NCI-H2227 treated with DMSO at 0.1 percent for 48 hours (cell line): ENCODE data around the gene CADPS2.

Experiments used
- DNase-seq: peaks from one replicate; lab custom pipeline; 2025; lab: John Stamatoyannopoulos, UW

The CADPS2 gene

DNA sequence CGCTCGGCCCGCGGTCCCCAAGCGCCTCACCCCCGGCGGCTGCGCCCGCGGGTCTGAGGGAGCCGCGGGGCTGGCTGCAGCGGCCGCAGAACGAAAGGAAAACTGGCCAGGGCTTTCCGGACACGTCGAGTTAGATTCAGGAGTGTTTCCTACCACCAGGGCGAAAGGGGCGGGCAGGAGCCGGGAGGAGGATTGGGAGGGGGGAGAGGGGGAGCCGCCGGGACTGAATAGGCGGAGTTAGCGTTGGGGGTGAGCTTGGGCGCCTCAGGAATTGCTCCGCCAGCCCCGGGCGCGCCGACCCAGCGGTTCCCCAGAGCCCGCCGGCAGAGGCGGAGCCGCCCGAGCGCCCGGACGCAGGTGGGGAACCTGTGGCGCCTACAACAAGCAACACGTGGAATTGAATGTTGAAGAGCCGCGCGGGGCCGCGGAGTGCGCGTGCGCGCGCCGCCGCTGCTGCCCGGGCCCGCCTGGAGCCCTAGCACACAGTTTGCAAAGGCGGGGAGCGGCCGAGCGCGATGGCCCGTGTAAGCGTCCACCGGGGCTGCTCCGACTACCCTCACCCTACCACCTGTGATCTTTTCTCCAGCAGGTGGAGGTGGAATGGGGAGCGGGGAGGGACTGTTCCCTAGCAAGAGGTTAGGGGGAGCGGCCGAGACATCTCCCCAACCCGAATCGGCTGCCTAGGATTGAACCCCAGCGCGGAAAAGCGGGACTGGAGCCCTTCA is at the start of gene CADPS2:
CADPS2 (minus strand) TSS at position 104 of the 725 bp plus-strand sequence. CDS start 123 bp downstream, outside the sequence.
- DNase-seq: peak; percentile 29

DNA sequence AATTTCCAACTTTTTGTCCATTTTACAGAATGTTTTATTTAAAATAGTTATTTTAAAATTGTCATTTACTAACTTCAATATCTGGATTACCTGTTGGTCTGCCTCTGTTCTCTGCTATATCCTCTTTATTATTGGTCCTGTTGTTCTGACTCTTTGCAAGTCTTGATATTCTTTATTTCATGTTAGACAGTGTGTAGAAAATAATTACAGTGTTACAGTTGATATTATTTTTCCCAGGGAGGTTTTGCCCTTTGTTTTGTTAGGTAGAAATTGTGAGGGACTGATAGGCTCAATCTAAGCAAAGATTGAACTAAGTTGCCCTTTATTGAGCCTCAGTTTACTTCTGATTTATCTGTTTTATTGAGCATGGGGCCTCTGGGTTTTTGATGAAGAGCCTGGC is 49.4 kb upstream of the CADPS2 start:
- DNase-seq: no peak

DNA sequence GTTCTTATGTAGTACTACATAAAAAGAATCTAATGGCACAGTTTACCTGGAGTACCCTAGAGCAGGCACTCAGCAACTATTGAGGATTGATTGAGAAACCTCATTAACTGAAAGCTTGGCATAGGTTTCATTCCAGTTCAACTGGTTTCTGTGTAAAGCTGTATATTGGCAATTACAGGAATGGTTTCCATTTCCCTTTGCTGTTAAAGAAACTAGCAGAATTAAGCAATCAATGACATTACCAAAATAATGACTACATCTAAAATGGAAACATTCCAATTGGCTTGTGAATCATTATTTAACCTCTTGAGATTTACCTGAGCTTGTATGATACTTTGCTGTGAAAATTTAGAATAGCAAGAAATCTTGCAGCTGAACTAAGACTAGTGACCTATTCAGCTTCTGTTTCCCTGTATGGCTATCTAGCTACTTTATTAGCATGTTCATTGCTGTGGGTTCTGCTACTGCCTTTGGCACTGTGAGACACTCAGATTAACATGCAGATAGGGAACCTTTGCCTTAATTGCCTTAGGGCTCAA is 33.5 kb upstream of the CADPS2 start:
- DNase-seq: no peak

DNA sequence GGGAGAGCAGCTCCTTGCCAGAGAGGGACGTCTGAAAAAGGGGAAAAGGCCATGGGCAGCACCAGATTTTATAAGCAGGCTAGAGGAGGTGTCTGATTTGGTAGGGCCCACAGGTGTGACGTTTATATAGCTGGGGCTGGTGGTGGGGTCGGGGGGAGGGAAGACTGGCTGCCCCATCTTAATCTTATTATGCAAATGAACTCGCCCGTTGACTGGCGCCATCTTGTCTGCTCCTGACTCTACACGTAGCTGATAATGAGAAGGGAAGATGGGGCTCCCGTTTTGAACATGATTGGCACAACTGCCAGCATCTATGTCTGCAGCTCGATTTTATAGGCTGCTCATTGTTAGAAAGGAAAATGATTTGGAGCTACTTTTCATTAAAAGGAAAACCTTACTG is 28.6 kb upstream of the CADPS2 start:
- DNase-seq: peak; percentile 16

DNA sequence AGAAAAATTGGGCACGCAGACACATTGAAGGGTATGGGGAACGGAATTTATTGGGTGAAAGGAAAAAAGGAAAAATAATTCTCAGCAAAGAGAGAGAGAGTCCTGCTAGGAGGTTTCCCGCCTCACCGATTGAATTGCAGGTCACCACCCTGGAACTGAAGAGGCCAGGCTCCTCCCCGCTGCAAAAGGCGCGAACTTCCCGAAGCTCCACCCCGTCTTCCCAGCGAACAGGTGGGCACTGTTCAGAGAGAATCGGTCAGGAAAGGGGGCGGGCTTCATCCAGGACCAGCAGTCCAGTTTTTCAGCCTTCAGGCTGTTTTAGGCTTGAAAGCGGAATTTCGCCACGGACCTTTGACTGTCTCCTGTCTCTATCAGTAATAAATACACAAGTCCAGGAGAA is 27.3 kb upstream of the CADPS2 start:
- peak; percentile 18 for DNase-seq

DNA sequence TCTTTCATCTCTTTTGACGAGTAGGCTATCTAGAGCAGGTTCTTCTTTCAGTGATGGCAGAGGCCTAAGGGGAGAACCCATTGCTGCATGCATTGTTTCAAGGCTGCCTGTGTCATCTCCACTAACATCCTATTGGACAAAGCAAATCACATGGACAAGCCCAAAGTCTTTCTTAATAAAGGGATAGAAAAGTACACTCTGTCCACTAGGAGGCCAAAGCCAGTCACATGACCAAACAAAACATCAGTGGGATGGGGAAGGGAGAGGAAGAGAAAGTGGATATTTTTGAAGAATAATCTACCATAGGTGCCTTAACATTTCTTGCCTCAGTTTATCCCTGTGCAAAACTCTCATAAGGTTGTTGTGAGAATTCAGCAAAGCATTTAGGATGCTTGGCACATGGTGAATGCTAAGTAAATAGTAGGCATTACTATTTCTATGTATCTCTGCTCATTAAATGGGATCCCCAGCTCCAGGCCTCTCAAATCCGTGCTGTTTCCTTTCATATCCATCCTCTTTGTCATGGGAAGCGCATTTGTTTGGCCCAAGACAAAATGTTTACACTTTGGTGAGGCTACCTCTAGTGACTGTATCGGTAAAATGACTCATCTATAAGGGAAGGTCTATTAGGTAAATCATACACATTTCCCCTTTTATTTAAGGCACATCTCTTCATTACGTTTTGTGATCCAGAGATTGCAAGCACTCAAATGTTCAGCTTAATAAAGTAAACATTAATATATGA is 16.7 kb upstream of the CADPS2 start:
- DNase-seq: no peak

DNA sequence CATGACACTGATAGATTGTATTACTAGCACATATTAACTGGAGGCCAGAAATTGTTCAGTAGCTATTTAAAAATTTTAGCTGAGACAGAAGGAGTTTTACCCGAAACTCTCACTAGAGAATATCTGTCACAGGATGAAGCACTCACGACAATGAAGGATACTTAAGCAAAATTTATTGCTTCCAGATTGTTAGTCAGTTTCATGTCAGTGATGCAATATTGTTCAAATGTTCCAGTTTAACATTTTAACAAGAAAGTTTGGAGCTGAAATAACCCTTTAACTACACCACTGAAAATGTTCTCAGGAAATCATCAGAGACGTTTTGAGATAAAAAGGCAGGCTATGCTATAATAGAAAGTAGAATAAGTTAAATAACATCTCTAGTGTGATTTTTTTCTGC is 15.0 kb upstream of the CADPS2 start:
- DNase-seq: no peak

DNA sequence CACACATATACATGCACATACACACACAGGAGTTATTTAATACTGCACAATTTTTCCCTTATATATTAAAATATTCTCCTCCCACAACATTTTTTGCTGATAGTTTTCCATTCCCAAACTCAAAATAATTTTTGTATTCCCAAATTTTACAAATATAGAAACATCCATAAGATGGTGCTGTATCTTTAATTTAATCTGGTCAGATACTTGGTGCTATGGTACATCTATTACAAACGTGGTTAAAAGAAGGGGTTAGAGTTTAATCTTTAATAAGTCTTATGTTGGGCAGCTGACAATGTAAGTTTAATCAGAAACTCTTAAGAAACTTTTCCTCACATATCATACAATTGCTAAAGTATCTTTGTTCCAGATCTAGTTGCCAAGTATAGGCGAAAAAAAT is 10.2 kb upstream of the CADPS2 start:
- no peak for DNase-seq

DNA sequence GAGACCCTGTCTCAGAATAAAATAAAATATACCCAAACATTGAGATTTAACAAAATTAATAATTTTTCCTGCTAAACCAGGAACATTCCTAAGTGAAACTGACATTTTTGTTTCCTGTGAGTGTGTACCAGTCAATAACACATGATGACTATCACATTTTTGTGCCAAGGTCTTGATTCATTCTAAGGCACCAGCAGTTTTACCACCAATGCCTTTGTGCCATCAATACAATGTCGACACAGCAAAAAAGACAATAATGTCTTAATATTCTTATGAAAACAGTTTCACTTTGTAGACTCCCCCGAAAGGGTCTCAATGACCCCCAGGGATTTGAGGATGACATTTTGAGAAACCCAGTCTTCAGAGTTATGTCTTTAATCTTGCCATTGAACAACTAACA is 7.2 kb upstream of the CADPS2 start:
- no peak for DNase-seq

DNA sequence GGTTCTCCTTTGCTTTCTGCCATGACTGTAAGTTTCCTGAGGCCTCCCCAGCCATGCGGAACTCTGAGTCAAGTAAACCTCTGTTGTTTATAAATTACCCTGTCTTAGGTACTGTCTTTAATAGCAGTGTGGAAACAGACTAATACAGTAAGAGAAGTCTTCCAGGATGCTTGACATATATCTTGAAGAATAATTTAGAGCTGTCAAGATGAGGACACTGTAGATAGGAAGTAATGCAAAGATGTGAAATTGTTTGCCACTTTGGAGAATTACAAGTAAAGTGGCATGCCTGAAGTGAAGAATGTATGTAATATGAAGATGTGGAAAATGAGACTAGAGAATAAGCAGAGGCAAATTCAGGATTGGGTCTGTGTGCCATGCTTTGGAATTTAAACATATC is 2.9 kb upstream of the CADPS2 start:
- DNase-seq: no peak

DNA sequence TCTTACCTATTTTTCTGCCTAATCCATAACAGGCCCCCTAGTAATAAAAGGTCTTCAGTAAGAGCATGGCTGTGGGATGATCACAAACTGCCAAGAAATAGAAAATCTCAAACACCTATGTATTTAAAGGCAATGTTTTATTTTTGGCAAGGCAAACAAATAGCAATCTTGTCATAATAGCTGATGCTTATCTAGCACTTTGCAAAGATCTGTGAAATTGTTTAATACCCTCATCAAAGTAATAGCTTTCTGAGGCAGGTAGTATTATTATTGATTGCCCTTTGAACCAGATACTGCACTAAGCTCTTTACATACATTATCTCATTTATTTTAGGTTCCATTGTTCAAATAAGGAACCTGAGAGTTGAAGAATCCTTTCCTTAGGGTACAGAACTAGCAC is 1.6 kb upstream of the CADPS2 start:
- DNase-seq: no peak

DNA sequence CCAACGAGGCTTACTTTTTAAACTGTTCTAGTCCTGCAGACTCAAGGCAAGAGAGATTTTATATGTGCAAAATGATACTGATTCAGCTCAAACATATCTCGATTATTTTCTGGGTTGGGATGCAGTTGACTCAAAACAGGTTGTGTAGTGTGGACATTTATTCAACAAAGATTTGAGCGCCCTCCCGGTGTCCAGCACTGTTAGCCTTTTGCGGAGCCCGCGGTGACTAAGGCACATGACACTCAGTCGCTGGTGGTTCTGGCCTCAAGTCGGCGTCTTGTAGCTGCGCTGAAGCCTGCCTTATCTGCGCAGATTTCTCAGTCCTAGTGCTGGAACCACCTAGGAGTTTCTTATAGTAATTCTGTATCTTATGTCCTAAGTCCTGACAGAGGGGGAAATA is 938 bp upstream of the CADPS2 start:
- DNase-seq: no peak

DNA sequence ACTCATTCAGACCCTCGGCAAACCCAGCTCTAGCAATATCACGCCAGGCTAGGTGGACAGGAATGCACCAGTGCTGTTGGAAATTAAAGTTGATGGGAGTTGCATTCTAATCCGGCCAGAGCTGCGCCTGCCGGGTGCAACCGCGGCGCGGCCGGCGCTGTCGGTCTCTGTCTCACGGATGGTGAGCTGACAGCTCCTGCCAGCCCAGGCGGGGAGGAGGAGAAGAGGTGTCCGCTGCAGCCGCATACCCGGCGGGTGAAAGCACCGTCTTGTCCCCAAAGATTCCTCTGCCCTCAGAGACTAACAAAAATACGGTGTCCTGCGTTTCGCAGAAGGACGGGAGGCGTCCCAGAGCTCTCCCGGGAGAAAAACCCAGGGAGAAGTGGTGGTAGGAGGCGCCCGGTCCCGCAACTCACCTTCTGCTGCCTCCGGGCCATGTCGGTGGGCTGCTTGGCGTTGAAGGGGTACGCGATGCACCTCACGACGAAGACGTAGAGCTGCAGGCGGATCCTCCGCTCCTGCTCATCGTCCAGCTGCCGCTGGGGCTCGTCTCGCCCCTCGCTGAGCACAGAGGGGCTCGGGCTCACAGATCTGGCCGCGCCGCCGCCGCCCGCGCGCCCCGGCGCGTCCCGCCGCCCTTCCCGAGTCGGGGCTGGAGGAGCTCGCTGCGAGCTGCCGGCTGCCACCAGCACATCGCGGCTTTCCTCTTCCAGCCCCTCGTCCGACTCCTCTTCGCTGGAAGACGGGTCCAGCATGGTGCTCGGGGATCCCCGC is 490 bp downstream of the CADPS2 start:
- DNase-seq: no peak

DNA sequence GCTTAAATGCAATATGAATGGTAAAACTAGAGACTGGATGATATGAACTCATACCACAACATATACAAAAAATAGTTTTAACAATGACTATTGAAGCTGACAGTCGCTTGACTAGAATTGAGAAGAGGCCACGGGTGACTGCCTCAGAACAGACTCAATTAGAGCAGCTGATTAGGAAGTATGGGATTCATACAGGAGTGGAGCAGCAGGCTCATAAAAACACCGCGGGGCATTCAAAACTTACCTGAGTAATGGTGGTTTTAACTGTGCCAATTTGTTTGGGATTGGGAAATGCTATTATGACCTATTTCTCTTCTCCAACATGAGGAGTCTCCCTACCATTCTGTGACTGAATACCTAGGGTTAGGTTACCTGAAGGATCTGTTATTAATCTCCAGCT is 2.1 kb downstream of the CADPS2 start:
- no peak for DNase-seq

DNA sequence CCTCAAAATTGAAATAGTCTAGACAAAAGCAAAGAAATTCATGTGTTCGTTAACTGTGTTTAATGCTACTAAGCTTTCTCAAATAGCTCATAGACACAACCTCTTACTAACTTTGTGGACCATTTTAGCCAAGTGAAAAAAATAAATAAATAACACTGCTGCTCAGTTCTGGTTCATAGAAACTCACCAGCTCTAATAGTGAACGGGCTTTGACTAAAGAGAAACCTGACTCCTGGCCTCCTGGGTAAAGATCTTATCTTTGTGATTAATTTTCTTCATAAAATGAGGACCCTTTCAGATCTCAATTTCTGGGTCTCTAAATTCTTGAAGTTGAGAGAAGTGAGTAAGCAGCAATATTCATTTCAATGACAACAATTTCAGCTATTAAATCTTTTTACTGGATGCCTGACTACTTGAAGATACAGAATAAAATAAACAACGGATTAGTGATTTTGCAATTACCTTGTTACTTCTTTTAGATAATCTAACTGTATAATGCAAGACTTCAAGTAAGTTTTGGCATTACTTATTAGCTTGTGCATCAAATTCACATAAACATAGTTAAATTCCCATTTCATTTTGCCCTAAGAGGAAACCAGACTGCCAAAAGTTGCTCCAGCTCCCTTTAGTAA is 3.1 kb downstream of the CADPS2 start:
- no peak for DNase-seq

DNA sequence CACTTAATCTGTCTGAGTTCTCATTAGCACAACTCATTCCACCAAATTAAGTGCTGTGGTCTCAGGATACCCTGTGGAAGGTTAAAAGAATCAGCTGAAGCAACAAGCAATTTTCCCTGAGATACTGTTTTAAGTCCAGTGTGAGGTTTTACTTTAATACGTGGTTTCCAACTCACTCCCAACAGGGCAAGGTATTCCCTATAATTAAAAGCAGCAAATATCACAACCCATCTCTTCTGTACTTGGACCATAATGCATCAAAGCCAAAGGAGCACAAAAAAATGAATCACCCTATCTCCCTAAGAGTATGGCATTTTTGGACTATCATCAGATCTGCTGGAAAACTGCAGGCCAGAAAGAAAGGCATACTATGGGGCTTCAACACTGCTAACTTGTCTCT is 4.9 kb downstream of the CADPS2 start:
- no peak for DNase-seq

DNA sequence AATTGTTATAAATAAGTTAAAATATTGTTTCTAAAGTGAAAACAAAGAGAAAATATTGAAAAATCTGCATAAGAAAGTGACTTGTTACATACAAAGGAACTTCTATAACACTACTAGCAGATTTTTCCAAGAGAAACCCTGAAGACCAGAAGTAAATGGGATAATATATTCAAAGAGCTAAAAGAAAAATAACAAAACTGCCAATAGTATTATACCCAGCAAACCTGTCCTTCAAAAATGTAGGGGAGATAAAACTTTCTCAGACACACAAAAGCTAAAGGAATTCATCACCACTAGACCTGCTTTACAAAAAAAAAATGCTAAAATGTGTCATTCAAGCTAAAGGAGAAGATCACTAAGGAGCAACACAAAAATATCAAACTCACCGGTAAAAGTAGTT is 17.0 kb downstream of the CADPS2 start:
- no peak for DNase-seq

DNA sequence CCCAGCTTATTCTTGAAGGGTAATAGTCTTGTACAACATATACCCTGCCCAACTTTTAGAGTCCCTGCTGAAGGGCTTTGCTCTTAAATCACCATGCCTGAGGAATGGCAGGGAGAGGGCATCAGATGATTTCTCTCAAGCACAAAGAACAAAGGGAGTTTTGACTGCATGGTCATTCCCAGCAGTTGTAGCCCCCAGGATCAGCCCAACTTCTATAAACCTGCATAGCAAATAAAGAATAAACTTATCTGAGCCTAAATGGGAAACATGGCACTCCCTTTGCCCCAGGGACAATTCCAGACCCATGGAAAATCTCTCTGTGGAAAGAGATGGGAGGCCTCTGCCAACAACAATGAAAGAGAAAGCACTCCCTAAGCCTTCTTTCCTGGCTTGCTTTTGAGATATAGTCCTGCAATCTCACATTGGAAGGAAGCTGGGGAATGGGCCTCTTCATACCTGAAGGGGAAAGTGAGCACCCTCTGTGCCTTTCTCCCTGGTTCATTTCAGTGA is 18.7 kb downstream of the CADPS2 start:
- no peak for DNase-seq

DNA sequence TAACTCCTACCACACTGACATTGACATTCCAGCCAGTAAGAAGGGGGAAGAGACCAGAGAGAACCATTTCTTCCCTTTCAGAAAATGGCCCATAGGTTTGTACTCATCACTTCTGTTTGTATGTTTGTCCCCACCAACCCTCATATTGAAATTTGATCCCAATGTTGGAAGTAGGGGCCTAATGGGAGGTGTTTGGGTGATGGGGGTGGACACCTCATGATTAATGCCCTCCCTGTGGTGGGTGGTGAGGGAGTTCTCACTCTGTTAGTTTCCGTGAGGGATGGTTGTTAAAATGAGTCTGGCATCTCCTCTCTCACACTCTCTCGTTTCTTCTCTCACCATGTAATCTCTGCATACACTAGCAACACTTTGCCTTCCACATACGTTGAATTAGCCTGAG is 21.4 kb downstream of the CADPS2 start:
- DNase-seq: no peak

DNA sequence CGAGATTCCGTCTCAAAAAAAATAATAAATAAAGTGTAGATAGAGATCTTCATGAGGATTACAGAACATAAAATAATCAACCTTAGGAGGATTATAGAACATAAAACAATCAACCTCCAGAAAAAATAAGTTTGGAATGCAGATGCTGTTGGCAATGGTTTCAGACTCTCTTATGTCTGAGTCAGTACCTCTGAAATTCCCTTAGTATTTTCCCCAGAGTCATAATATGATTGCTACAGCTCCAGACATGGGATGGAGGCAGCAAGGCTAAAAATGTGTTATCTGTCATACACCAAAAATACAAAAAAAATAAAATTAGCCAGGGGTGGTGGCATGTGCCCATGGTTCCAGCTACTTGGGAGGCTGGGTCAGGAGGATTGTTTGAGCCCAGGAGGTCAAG is 22.2 kb downstream of the CADPS2 start:
- DNase-seq: no peak

DNA sequence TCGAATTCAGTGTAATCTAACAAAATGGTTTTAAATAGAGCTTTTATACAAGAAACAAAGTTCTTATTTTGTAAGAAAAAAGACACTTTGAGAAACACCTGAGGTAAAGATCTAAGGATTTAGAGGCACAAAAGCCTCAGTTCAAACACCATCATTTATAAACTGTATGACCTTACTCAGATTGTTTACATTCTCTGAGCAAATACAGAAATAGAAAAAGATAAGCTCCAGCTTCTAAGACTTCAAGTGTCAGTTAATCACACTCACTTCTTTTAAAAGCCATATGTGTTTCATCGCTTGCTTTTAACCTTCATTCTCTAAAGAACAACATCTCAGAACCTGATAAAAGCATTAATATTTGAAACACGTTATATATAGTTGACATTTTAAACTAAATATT is 27.9 kb downstream of the CADPS2 start:
- DNase-seq: no peak

DNA sequence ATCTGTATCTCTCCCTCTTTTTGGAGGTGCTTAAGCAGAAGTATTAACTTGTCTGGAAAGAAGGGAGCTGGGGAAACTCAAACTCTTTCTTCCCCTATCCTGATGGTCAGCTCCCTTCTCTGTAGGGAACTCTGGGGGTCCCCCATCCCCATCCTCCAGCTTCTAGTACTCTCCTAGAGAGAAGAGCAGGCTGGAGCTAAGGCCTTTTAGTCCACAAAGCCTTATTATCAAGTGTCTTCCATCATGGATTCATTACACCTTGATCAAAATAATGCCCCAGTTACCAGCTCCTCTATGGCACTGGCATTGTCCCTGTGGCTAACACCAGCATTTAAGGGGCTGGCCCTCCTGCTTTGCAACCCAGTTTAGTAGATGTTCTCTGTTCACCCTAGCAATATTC is 35.7 kb downstream of the CADPS2 start:
- no peak for DNase-seq
